HAP-1 (cell line): ENCODE results near the gene RNF11.
"Not testable (repeated sequence)": the region's sequence is repeated elsewhere in the genome, so short reads cannot be mapped to it uniquely, and the experiment has no call there.

Experiments
- DNase-seq, 2 experiments: peaks; one replicate each; pipeline ENCODE4 v3.0.0-alpha.2; 2016 to 2020; ENCODE audit warnings: low spot score in 2 of 2
- H3K27me3 ChIP-seq: fragments of 250-450 bp; sonication (Bioruptor Pico); 2 replicates; pipeline ENCODE4 v1.5.1; 2020; ENCODE audit warnings: low read depth, mild to moderate bottlenecking, moderate library complexity
- H3K36me3 ChIP-seq: fragments of 250-450 bp; sonication (Bioruptor Pico); replicated peaks from 2 replicates; pipeline ENCODE4 v1.5.1; 2020; ENCODE audit warnings: mild to moderate bottlenecking
- H3K4me1 ChIP-seq: fragments of 250-450 bp; sonication (Bioruptor Pico); 2 replicates; pipeline ENCODE4 v1.5.1; 2020; ENCODE audit warnings: mild to moderate bottlenecking
- H3K4me3 ChIP-seq: fragments of 250-450 bp; sonication (Bioruptor Pico); 2 replicates; pipeline ENCODE4 v1.5.1; 2020; ENCODE audit warnings: mild to moderate bottlenecking, moderate library complexity
- H3K9me3 ChIP-seq: fragments of 250-450 bp; sonication (Bioruptor Pico); 2 replicates; pipeline ENCODE4 v1.5.1; 2020; ENCODE audit warnings: mild to moderate bottlenecking, moderate library complexity
- in situ Hi-C: fragments of 300-500 bp; cut with MboI; formaldehyde crosslinking; loops from 3 replicates; pipeline ENCODE4 v1.14.3; 2020; ENCODE audit warnings: low sequenced_read_pairs, inconsistent platforms, mixed read lengths

Gene RNF11

DNA sequence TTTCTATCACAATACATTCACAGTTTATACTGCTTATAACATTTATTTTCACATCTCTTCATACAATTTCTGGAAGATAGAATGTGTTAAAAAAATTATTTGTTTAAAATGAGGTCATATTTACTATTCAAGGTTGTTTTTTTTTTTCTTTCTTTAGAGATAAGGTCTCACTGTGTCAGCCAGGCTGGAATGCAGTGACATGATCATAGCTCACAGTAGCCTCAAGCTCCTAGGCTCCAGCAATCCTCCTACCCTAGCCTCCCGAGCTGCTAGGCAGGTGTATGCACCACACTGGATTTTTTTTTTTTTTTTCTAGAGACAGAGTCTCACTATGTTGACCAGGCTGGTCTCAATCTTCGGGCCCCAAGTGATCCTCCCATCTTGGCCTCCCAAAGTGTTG, 19.0 kb upstream of the RNF11 start:
- in situ Hi-C loops = no loop called here
- no peak for DNase-seq
- no peaks in the 10 kb centered on the region for H3K27me3 ChIP-seq

DNA sequence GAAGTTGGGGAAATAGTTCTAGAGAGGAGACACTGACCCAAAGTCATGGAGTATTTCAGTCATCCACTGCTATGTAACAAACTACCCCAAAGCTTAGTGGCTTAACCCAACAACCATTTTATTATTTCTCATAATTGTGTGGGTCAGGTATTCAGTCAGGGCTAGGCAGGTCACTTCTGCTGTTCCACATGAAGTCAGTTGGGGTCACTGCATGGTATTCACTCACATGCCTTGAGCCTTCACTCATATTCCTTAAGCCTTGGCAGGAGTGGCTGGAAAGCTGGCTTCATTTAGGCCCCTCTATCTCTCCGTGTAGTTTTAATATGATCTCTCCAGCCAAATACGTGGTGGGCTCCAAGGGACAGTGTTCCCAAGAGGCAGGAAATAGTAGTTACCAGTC, 17.5 kb upstream of the RNF11 start:
- no peaks in the 10 kb centered on the region for H3K36me3 ChIP-seq
- in situ Hi-C loops = no loop called here
- DNase-seq = no peak
- no peak overlapping the region for H3K4me3 ChIP-seq
- H3K27me3 ChIP-seq = no peaks in the 10 kb centered on the region
- no peaks in the 10 kb centered on the region for H3K9me3 ChIP-seq
- no peaks in the 10 kb centered on the region for H3K4me1 ChIP-seq

More for the DNA sequence above, 19.0 kb upstream of the RNF11 start:
- Histone ChIP-seq H3K9me3 (no peaks in the 10 kb centered on the region), H3K36me3 (no peaks in the 10 kb centered on the region), H3K4me1 (no peaks in the 10 kb centered on the region), H3K4me3 (no peak overlapping the region)

DNA sequence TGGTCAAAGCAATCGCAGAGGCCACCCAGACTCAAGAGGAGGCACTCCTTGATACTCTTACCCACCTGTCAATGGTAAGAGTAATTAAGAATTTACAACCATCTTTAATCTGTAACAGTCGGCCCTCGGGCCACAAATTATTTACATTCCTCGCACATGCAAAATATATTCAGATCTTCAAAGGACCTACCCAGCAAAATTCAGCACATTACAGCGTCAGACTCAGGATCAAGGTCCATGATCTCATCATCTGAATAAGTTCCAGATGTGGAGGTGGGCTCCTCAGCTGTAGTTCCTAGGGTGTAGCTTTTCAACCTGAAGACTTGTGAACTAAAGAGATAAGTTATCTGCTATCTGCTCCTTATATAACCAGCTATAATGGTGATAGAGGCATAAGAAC, 17.1 kb upstream of the RNF11 start:
- Histone ChIP-seq H3K4me1 (no peaks in the 10 kb centered on the region), H3K4me3 (no peak overlapping the region), H3K9me3 (no peaks in the 10 kb centered on the region), H3K27me3 (no peaks in the 10 kb centered on the region), H3K36me3 (no peaks in the 10 kb centered on the region)
- in situ Hi-C loops = no loop called here
- no peak for DNase-seq

DNA sequence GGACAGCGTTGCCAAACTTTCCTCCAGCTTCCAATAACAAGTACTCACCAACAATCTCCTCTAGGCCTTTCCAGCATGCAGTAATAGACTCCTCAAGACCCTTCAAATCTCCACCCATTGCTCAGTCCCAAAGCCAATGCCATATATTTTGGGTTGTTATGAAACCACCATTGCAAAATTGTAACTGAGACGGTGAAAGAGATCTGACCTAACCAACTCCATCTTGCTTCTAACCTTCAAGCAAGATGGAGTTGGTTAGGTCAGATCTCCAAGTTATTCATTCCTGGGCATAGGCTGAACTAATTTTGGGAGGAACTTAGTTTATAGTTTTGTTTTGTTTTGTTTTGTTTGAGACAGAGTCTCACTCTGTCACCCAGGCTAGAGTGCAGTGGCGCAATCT, 14.5 kb upstream of the RNF11 start:
- in situ Hi-C loops, DNase-seq: not testable (repeated sequence)

DNA sequence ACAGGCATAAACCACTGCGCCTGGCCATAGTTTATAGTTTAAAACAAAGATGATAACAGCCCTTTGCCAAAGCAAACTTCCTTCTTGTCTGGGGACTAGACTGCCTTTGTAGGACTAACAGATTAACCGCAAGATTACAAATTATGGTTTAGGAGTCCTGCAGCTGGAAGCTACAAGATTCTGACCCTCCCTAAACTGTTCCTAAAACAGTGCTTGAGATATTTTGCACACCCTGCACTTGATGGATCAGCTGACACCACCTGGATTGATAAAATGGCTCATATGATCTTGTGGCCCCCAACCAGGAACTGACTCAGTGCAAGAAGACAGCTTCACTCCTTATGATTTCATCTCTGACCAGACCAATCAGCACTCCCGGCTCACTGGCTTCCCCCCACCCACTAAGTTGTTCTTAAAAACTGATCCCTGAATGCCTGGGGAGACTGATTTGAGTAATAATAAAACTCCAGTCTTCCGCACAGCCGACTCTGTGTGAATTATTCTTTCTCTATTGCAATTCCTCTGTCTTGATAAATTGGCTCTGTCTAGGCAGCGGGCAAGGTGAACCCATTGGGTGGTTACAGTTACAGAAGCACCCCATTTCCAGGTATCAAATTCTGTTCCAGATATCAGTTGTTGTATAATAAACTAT, 13.8 kb upstream of the RNF11 start:
- no peak overlapping the region for H3K4me3 ChIP-seq
- in situ Hi-C loops = no loop called here

More for the DNA sequence above, 14.5 kb upstream of the RNF11 start:
- not testable (repeated sequence) for H3K4me1 ChIP-seq, H3K9me3 ChIP-seq, H3K27me3 ChIP-seq, H3K36me3 ChIP-seq, H3K4me3 ChIP-seq

DNA sequence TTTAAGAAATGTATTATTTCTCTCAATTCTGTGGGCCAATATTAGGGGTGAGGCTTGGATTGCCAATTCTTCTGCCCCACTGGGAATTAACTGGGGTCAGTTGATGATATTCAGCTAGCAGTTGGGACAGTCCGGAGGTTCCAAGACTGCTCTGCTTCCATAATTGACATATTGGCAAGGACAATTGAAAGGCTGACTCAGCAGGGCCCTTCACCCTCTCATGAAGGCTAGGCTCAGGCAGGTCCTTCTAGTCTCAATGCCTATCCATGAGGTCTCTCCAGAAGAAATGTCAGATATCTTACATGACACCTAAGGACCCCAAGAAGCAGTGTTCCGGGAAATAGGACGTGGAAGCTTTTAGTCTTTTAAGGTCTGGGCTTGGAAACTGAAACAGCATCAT, 13.3 kb upstream of the RNF11 start:
- Histone ChIP-seq H3K9me3 (no peaks in the 10 kb centered on the region), H3K36me3 (no peaks in the 10 kb centered on the region), H3K27me3 (no peaks in the 10 kb centered on the region), H3K4me3 (no peak overlapping the region), H3K4me1 (peaks cover 5% of the 10 kb centered on the region)
- in situ Hi-C loops = no loop called here
- no peak for DNase-seq

More for the DNA sequence above, 13.8 kb upstream of the RNF11 start:
- Histone ChIP-seq H3K4me1 (peaks cover 5% of the 10 kb centered on the region), H3K27me3 (no peaks in the 10 kb centered on the region), H3K36me3 (no peaks in the 10 kb centered on the region), H3K9me3 (no peaks in the 10 kb centered on the region)
- DNase-seq = no peak

DNA sequence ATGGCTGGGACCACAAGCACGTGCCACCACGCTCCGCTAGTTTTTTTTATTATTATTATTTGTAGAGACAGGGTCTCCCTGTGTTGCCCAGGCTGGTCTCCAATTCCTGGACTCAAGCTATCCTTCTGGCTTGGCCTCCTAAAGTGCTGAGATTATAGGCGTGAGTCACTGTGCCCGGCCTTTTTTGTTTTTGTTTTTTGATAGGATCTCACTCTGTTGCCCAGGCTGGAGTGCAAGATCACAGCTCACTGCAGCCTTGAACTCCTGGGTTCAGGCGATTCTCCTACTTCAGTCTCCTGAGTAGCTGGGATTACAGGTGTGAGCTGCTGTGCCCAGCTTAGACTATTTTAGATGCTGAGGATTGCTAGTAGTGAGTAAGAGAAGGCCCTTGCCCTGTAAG, 11.8 kb upstream of the RNF11 start:
- in situ Hi-C loops = no loop called here
- Histone ChIP-seq H3K4me1 (peaks cover 5% of the 10 kb centered on the region), H3K4me3 (no peak overlapping the region), H3K9me3 (no peaks in the 10 kb centered on the region), H3K36me3 (no peaks in the 10 kb centered on the region), H3K27me3 (no peaks in the 10 kb centered on the region)
- no peak for DNase-seq

DNA sequence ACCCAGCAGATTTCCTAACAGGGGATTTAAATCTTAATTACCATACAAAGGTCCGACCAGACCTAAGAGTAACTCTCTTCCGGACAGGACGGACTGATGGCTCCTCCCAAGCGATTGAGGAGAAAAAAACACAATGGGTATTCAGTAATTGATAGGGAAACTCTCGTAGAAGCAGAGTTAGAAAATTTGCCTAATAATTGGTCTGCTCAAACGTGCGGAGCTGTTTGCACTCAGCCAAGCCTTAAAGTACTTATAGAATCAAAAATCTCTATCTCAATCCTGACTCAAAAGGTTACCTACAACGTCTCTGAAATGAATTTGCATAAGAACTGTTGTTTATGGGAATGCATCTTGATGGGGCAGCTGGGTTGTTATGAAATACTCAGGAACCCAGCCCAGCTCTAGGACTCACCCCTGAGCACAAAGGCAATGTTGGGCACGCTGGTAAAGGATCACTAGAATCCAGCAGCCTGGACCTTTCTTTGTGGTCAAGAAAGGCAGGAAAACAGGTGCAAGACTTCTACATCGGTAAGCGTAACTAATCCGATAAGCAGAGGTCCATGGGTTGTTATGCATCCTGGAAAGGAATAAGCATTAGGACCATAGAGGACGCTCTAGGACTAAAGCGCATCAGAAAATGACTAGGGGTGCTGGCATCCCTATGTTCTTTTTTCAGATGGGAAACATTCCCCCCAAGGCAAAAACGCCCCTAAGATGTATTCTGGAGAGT, 8.7 kb upstream of the RNF11 start:
- H3K9me3 ChIP-seq, in situ Hi-C loops, H3K4me3 ChIP-seq, H3K27me3 ChIP-seq, H3K4me1 ChIP-seq, H3K36me3 ChIP-seq: not testable (repeated sequence)
- DNase-seq = peak; percentile 43 to 80

DNA sequence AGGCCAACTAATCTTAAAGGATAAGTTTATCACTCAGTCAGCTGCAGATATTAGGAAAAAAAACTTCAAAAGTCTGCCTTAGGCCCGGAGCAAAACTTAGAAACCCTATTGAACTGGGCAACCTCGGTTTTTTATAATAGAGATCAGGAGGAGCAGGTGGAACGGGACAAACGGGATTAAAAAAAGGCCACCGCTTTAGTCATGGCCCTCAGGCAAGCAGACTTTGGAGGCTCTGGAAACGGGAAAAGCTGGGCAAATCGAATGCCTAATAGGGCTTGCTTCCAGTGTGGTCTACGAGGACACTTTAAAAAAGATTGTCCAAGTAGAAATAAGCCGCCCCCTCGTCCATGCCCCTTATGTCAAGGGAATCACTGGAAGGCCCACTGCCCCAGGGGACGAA, 7.6 kb upstream of the RNF11 start:
- H3K36me3 ChIP-seq, H3K9me3 ChIP-seq, H3K27me3 ChIP-seq, H3K4me1 ChIP-seq, H3K4me3 ChIP-seq, in situ Hi-C loops, DNase-seq: not testable (repeated sequence)

DNA sequence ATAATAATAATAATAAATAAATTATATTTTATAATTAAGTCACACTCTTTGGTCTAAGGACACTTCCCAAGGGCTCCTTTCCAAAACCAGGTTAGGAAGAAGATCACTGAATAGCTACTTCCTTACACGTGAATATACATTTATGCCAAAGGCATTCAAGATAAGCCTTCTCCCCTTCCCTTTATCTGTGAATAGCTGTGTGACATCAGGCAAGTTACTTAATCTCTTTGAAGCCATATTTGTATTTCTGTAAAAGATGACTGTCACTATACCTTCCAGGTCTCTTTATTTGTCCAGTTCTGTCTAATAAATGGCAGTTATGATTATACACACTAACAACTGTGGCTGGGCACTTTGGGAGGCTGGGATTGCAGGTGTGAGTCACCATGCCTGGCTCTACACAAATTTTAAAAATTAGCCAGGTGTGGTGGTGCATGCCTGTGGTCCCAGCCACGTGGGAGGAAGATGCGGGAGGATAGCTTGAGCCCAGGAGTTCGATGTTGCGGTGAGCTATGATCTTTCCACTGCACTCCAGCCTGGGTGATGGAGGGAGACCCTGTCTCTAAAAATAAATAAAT, 5.5 kb upstream of the RNF11 start:
- no peaks in the 10 kb centered on the region for H3K36me3 ChIP-seq
- H3K9me3 ChIP-seq = no peaks in the 10 kb centered on the region
- no peaks in the 10 kb centered on the region for H3K27me3 ChIP-seq
- no peak overlapping the region for H3K4me3 ChIP-seq
- no peak for DNase-seq
- H3K4me1 ChIP-seq = peaks cover 15% of the 10 kb centered on the region
- in situ Hi-C loops = no loop called here

DNA sequence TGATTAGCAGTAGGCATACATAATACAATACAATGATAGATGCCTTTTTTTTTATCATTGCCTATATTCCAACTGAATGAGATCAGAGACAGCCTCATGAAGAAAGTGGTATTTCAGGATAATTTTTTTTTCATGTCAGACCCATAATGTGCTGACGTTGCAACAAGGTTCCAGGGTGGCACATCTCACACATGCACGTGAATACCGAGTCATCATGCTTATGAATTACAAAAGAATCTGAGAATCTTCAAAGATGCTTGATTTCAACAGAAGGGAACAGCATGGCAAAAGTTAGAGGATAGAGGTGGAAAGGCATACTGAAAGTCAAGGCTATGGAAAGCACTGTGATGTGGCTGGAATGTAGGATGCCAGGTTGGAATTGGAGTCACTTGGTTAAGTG, 5.0 kb upstream of the RNF11 start:
- no peaks in the 10 kb centered on the region for H3K36me3 ChIP-seq
- peaks cover 16% of the 10 kb centered on the region for H3K4me1 ChIP-seq
- no peaks in the 10 kb centered on the region for H3K27me3 ChIP-seq
- in situ Hi-C loops = no loop called here
- no peaks in the 10 kb centered on the region for H3K9me3 ChIP-seq
- no peak for DNase-seq
- no peak overlapping the region for H3K4me3 ChIP-seq

DNA sequence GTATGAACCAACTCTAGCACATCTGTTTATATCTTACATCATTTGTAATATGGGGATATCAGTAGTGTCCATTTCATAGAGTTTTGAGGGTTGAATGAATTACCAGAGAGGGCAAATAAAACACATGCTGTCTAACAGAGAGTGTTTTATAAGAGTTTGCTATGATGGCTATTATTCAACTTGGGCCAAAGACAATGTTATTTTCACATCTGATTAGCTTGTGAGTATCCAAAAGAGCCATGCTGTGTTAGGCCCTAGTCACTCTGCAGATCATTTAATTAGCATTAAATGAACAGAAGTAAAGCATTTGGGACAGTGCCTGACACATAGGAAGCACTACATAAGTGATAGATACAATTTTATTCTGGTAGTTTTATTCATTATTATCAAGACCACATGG, 4.2 kb upstream of the RNF11 start:
- DNase-seq = no peak
- Histone ChIP-seq H3K36me3 (no peaks in the 10 kb centered on the region), H3K4me1 (peaks cover 13% of the 10 kb centered on the region), H3K9me3 (no peaks in the 10 kb centered on the region), H3K27me3 (no peaks in the 10 kb centered on the region), H3K4me3 (no peak overlapping the region)
- in situ Hi-C loops = no loop called here

DNA sequence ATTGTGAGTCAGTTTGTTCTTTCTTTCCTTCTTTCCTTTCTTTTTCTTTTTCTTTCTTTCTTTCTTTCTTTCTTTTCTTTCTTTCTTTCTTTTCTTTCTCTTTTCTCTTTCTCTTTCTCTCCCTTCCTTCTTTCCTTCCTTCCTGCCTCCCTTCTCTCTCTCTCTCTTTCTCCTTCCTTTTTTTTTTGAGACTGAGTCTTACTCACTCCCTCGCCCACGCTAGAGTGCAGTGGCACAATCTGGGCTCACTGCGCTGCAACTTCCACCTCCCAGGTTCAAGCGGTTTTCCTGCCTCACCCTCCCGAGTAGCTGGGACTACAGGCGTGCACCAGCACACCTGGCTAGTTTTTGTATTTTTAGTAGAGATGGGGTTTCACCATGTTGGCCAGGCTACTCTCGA, 1.8 kb upstream of the RNF11 start:
- DNase-seq, H3K9me3 ChIP-seq, H3K4me3 ChIP-seq, H3K36me3 ChIP-seq, H3K27me3 ChIP-seq, in situ Hi-C loops: not testable (repeated sequence)
- peaks cover 15% of the 10 kb centered on the region for H3K4me1 ChIP-seq

DNA sequence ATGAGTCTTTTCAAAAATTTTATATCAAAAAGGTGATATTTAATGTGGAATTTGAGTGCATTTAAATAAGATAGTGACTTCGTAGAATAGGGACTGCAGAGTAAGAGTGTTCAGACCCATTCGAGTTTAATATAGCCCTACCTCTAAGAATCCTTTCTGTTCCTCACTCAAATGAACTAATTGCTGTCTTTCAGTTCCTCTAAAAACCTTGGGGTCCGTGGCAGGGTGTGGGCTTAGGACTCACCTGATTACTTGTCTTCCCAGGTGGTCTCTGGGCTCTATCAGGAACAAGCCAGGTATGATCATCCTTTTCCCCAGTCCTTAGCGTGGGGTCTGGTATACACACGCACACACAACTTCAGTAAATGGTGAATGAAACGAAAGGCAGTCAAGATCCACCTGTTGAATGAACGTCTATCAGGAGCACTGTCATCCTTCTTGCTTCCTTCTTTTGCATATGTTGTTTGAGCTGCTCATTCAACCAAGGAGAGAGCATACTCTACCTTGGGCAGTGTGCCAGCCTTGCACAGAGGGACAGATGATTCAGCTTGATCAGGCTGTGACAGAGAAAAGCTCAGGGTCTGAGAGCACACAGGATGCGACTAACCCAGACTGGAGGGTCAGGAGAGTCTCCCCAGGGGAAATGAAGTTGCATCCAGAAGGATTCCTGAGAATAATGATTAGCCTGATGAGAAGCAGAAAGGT, 1.2 kb upstream of the RNF11 start:
- no peaks in the 10 kb centered on the region for H3K27me3 ChIP-seq
- peak overlapping the region; percentile 84; the same call in 1 of the 2 replicates for H3K4me3 ChIP-seq
- peak; percentile 12 to 67 for DNase-seq
- no peaks in the 10 kb centered on the region for H3K9me3 ChIP-seq
- in situ Hi-C loops = no loop called here
- no peaks in the 10 kb centered on the region for H3K36me3 ChIP-seq
- H3K4me1 ChIP-seq = peaks cover 15% of the 10 kb centered on the region
